Fibroblast of mammary gland (primary cell): ENCODE measurements around the gene SSU72.

Source experiments
- DNase-seq: peaks from one replicate; pipeline ENCODE4 v3.0.0-alpha.2; 2010; ENCODE audit warnings: low read depth
- H3K4me3 ChIP-seq: 2 replicates; pipeline ENCODE4 v1.5.1; 2011; ENCODE audit warnings: low read depth, mild to moderate bottlenecking, low read length, moderate library complexity; ENCODE audit not compliant: control insufficient read depth
- CTCF ChIP-seq: conservative IDR thresholded peaks from 2 replicates; pipeline ENCODE4 v1.5.1; 2011; ENCODE audit warnings: low read depth, low read length, inconsistent platforms; ENCODE audit not compliant: control insufficient read depth, insufficient read depth

Gene SSU72

GRCh38 chr1:1567152-1567875 is 7.3 kb downstream of the SSU72 start:
- no peak for DNase-seq
- TF ChIP-seq CTCF = no peak
- H3K4me3 ChIP-seq = no peak overlapping the region

GRCh38 chr1:1565340-1565739 is 9.3 kb downstream of the SSU72 start:
- H3K4me3 ChIP-seq = no peak overlapping the region
- no peak for DNase-seq
- TF ChIP-seq CTCF = no peak

GRCh38 chr1:1564268-1564667 is 10.4 kb downstream of the SSU72 start:
- no peak overlapping the region for H3K4me3 ChIP-seq
- DNase-seq = no peak
- no peak for TF ChIP-seq CTCF

- no peak for DNase-seq
- no peak overlapping the region for H3K4me3 ChIP-seq
- no peak for TF ChIP-seq CTCF
Measured at GRCh38 chr1:1563688-1564087, 11.0 kb downstream of the SSU72 start.

GRCh38 chr1:1562556-1563195 is 12.0 kb downstream of the SSU72 start:
- no peak for DNase-seq
- H3K4me3 ChIP-seq = no peak overlapping the region
- TF ChIP-seq CTCF = no peak

- TF ChIP-seq CTCF = no peak
- no peak overlapping the region for H3K4me3 ChIP-seq
- no peak for DNase-seq
Measured at GRCh38 chr1:1561801-1562470, 12.7 kb downstream of the SSU72 start.
